GM20431 (cell line): ENCODE data around the gene MUC2.

Experiments used
- in situ Hi-C: fragments of 300-500 bp; cut with MseI, MboI; formaldehyde crosslinking; loops from one replicate; pipeline ENCODE4 v1.15.0; 2020; ENCODE audit warnings: low sequenced_read_pairs; ENCODE audit not compliant: unreplicated experiment

Gene MUC2

GRCh38 chr11:1084561-1085439 is 10.1 kb downstream of the MUC2 start:
- in situ Hi-C loops: no loop called here

GRCh38 chr11:1085440-1086170 is 10.9 kb downstream of the MUC2 start:
- in situ Hi-C loops: no loop called here

GRCh38 chr11:1086171-1087102 is 11.8 kb downstream of the MUC2 start:
- in situ Hi-C loops: no loop called here

GRCh38 chr11:1087279-1087960 is 12.7 kb downstream of the MUC2 start:
- in situ Hi-C loops: no loop called here

- in situ Hi-C loops: no loop called here
These were observed 13.6 kb downstream of the MUC2 start for GRCh38 chr11:1087961-1088926.

GRCh38 chr11:1088927-1089737 is 14.5 kb downstream of the MUC2 start:
- in situ Hi-C loops: no loop called here

GRCh38 chr11:1089738-1090599 is 15.3 kb downstream of the MUC2 start:
- in situ Hi-C loops: no loop called here

- in situ Hi-C loops: no loop called here
These were observed 16.1 kb downstream of the MUC2 start for GRCh38 chr11:1090600-1091331.

- in situ Hi-C loops: no loop called here
These were observed 16.8 kb downstream of the MUC2 start for GRCh38 chr11:1091332-1092083.

- in situ Hi-C loops: no loop called here
These were observed 17.5 kb downstream of the MUC2 start for GRCh38 chr11:1092145-1092670.

GRCh38 chr11:1092919-1093318 is 18.2 kb downstream of the MUC2 start:
- in situ Hi-C loops: no loop called here

- in situ Hi-C loops: no loop called here
These were observed 25.1 kb downstream of the MUC2 start for GRCh38 chr11:1099519-1100355.

- in situ Hi-C loops: no loop called here
These were observed 26.0 kb downstream of the MUC2 start for GRCh38 chr11:1100417-1101245.
